SIG-M5 (cell line): ENCODE results near the gene FGF21.
"Not testable (repeated sequence)": the region's sequence is repeated elsewhere in the genome, so short reads cannot be mapped to it uniquely, and the experiment has no call there.

Experiments used
- DNase-seq: peaks from one replicate; lab custom pipeline; 2025; lab: John Stamatoyannopoulos, UW

The FGF21 gene, protein sequence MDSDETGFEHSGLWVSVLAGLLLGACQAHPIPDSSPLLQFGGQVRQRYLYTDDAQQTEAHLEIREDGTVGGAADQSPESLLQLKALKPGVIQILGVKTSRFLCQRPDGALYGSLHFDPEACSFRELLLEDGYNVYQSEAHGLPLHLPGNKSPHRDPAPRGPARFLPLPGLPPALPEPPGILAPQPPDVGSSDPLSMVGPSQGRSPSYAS

GRCh38 chr19:48755084-48755641 is at the start of gene FGF21:
Gene FGF21, plus strand, starts transcription at chr19:48755524. Its CDS starts 713 bp downstream, at chr19:48756237.
- DNase-seq, result no peak

- DNase-seq, result no peak
These were observed 46.9 kb upstream of the FGF21 start for GRCh38 chr19:48708471-48708870.

- no peak for DNase-seq
These were observed 44.1 kb upstream of the FGF21 start for GRCh38 chr19:48711106-48711662.

DNA sequence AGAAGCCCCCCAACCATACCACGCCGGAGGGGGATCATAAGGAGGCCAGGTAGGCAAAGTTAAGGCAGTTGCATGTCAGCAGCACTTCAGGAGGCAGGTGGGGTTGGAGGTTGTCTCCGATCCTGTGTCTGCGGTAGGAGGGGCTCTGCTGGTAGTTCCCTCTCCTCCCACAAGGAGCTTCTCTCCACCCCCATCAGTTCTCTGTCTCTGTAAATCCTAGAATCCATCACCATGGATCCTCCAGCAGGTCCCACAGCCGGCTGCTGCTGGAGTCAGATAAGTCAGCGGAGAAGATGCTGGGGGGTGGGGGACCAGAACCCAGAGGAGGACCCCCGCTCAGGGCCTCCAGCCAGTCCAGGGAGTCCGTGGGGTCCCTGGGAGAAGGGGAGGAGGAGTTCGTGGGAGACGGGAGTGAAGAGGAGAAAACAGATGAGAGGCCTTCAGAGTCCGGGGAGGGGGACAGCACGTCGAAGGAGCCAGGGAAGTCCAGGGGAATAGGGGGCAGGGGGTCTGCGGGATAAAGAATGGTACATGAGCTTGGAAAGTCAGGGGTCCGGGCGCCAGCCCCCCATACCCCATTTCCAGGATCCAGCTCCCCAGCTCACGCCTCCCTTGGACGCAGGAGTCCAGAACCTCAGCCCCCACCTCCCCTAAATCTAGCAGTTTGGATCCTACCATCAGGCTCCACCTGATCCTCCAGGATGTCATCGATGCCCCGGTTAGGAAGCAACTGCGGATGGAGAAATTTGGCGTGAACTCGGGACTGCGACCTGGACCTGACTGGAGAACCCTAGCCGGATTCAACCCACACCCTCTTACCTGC is 42.1 kb upstream of the FGF21 start:
- no peak for DNase-seq

DNA sequence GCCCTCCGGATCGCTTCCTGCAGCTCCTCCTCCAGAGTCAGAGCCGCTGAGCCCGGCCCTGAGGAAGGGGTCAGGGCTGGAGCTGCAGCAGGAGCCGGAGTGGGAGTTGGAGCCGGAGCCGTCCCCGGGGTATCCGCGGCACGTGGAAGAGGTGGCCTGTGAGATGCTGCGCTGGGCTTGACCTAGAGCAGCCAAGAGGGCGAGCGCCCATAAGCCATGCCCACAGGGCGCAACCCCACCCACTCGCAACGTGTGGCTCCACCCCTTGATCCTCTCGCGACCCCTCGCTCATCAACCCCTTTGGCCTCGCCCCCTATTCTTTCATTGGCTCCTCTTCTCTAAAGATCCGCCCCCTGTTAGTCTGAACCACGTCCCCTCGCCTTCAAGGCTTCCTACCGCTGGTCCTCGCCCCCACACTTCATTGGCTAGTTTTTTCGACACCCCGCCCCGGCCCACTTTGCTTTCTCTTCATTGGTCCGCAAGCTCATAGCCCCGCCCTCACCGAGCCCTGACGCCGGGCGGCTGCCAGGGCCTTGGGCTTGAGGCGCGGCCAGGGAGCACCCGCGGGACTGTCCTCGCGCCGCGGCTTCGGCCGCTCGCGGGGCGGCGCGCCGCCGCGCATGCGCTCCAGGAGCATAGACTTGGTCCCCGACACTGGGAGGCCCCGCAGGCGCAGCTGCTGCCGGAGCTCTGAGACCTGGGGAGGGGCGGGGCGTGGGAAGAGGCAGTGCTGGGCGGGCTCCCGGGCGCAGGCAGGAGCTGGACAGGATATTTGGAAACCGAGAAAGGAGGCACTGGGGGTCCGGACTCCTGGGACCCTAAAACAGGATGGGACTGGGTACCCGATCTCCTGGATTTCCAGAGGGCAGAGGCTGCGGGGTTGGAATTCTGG is 41.2 kb upstream of the FGF21 start:
- DNase-seq, result peak; percentile 98

- no peak for DNase-seq
These were observed 40.3 kb upstream of the FGF21 start for GRCh38 chr19:48714759-48715675.

DNA sequence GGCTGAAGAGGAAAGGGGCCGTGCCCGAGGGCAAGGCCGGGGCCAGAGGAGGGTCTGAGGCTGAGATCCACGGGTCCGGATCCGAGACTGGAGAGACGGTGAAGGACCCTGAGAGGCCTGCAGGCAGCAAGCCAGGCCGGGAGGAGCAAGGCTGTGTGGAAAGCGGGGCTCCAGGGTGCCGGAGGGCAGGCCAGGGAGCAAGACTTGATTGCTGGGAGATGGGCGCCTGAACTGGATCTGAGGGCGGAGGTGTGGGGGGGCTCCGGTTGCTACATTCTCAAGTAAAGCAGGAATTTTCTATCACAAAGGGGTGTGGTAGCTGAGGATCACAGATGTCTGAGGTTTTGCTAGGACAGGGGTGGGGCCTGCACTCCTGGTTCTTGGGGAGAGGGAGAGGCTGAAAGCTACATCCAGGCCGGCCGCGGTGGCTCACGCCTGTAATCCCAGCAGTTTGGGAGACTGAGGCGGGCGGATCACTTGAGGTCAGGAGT is 39.6 kb upstream of the FGF21 start:
- no peak for DNase-seq

DNA sequence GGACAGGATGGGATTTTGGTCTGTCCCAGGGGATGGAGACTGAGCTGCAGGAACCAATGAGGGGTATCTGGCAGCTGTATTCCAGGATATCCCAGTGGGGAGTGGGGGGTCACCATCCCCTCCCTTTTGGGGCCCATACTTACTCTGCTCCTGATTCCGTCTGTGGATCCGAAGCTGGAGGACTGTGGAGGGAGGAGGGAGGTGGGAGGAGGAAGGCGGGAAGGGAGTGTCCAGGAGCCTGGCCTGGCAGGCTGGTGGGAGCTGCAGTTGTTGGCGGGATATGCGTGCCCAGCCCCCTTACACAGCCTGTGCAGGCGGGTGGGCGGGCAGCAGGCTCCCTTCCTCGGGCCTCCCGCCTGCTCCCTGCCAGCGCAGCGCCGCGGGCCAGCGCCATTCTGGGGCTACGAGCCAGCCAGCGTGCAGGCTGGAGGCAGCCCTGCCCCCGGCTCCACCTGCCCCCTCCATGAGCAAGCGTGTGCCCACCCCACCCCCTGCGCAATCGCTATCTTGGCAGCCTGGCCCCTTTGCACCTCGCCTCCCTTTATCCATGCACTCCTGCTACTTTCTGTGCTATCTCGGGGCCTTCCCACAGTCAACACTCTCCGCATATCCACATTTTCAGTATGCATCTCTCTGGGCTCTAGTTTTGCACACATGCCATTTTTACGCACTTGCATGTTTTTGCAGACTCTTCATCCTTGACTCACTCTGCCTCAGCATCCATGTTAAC is 38.6 kb upstream of the FGF21 start:
- no peak for DNase-seq

- not testable (repeated sequence) for DNase-seq
These were observed 37.2 kb upstream of the FGF21 start for GRCh38 chr19:48718106-48718505.

- no peak for DNase-seq
These were observed 36.6 kb upstream of the FGF21 start for GRCh38 chr19:48718711-48719231.

GRCh38 chr19:48719263-48720171 is 35.8 kb upstream of the FGF21 start, which contains the start of gene MAMSTR:
Gene MAMSTR, minus strand, starts transcription at chr19:48719725. Its CDS starts 694 bp downstream, at chr19:48719031.
- no peak for DNase-seq

DNA sequence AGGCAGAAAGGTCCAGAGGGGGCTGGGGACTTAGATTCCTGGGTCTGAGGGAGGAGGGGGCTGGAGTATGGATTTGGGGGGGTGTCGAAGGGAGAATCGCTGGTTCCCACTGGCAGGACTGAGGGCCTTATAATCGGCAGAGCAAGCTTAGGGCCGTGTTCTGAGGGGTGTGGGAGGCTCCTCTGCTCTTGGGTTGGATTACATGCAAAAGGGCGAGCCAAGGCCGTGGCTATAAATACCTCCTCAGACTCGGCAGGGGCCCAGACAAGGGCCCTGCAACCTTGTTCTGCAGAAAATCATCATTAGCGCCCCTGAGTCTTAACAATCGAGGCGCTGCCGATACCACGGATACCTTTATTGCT is 35.1 kb upstream of the FGF21 start:
- no peak for DNase-seq

- DNase-seq, result peak; percentile 68
These were observed 34.6 kb upstream of the FGF21 start for GRCh38 chr19:48720613-48721296.

GRCh38 chr19:48722196-48722708 is 33.1 kb upstream of the FGF21 start:
- no peak for DNase-seq

GRCh38 chr19:48724796-48725753 is 30.2 kb upstream of the FGF21 start:
- peak; percentile 79 for DNase-seq

DNA sequence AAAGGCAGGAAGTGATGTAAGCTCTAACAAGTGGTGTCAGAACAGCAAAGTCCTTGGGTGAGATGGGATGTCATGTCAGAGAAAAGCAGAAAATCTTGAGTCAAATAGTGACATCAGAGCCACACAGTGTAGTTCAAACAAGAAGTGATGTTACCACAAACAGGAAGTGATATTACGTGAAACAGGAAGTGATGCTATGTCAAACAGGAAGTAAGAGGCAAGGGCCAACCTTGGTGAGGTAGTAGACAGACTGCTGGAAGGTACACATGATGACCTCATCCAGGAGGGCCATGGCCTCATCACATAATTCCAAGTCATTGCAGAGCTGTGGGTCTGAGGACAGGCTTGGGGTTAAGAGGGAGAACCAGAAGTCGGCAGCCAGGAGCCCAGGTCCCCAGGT is 28.8 kb upstream of the FGF21 start:
- peak; percentile 72 for DNase-seq
